Activated naive CD4-positive, alpha-beta T cell treated with Interleukin-2 at 50 U/mL for 16 hours (primary cell): ENCODE measurements around the gene KIF2B.
"Not testable (repeated sequence)": the region's sequence is repeated elsewhere in the genome, so short reads cannot be mapped to it uniquely, and the experiment has no call there.

Experiments
- DNase-seq: peaks from one replicate; pipeline ENCODE4 v3.0.0-alpha.2; 2020

The KIF2B gene, protein sequence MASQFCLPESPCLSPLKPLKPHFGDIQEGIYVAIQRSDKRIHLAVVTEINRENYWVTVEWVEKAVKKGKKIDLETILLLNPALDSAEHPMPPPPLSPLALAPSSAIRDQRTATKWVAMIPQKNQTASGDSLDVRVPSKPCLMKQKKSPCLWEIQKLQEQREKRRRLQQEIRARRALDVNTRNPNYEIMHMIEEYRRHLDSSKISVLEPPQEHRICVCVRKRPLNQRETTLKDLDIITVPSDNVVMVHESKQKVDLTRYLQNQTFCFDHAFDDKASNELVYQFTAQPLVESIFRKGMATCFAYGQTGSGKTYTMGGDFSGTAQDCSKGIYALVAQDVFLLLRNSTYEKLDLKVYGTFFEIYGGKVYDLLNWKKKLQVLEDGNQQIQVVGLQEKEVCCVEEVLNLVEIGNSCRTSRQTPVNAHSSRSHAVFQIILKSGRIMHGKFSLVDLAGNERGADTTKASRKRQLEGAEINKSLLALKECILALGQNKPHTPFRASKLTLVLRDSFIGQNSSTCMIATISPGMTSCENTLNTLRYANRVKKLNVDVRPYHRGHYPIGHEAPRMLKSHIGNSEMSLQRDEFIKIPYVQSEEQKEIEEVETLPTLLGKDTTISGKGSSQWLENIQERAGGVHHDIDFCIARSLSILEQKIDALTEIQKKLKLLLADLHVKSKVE

GRCh38 chr17:53822764-53823163 is at the start of gene KIF2B:
KIF2B (plus strand) TSS chr17:53822927; CDS start chr17:53823034, 107 bp downstream.
- DNase-seq = no peak

DNA sequence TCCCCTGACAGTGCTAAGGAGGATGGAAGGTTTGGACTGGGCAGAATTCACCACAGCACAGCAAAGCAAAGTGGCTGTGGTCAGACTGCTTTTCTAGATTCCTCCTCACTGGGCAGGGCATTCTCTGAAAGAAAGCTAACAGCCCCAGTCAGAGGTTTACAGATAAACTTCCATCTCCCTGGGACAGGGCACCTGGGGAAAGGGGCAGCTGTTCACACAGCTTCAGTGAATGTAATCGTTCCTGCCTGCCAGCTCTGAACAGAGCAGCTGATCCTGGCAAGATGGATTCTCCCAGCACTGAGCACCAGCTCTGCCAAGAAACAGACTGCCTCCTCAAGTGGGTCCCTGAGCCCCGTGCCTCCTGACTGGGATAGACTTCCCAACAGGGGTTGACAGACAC is 42.4 kb upstream of the KIF2B start:
- no peak for DNase-seq

DNA sequence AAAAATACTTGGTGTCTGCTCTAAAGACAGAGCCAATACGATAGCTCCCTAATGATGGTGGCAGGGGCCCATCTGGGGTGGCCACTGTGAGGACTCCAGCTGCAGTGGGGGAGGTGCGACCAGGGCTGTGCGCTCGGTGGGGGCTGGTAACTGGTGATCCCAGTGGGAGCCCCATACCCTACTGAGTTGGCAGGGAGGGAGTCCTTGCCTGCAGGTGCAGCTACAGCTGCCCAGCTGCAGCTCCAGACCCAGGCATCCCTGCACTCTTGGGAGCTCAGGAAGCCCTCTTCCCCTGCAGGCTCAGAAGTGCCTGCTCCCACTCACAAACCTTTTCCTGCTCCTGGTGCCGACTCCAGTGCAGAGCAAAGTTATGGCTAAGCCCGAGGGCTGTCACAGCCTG is 31.2 kb upstream of the KIF2B start:
- DNase-seq = no peak

- DNase-seq = no peak
Observed at GRCh38 chr17:53792451-53792850, 30.3 kb upstream of the KIF2B start.

- DNase-seq = no peak
Observed at GRCh38 chr17:53792997-53793396, 29.7 kb upstream of the KIF2B start.

DNA sequence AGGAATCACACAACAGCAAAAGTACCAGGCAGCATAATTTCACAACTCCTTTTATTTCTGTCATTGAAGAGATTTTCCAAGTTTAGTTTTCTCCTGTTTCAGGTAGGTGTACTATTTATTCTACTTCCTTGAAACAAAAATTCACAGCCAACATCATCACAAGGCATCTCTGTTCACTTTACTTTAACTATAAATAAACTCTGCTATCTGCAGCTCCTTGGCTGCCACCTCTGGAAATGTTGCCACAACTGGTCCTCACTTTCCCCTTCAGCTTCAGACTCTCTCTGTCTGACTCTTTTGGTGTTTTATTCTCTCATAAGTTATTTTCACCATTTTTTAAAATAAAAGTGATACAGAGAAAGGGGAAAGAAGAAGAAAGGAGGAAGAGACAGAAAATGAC is 27.9 kb upstream of the KIF2B start:
- DNase-seq = no peak

GRCh38 chr17:53796642-53797041 is 26.1 kb upstream of the KIF2B start:
- no peak for DNase-seq

DNA sequence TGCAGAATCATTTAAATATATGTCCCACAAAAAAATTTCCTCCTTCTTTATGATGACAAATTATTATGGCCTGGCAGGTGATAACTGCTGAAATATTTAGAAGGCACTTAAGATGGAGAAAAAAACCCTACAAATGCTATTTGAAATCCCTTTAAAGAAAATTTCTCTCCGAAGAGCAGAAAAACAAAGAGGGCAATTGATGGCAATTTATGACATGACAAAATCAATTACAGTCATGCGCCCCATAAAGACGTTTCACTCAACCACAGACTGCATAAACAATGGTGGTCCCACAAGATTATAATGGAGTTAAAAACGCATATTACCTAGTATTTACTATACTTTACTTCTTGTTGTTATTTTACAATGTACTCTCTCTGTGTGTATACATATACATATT is 25.2 kb upstream of the KIF2B start:
- no peak for DNase-seq

- DNase-seq = no peak
Observed at GRCh38 chr17:53804437-53804836, 18.3 kb upstream of the KIF2B start.

DNA sequence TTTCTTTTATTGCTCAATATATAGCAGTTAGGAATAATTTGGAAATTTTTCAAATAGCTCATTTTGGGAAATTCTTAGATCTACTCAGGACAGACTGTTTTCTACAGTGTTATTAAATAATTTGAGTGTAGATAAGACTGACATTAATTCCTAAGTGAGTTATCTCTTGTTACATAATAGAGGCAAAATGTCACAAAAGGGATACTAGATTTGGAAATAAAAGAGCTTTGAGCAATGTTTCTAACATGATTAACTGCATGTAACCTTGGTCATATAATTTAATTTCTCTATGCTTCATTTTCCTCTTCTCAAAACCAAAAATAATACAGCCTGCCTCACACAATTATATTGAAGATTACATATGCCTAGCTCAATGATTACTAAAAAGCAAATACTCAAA is 16.3 kb upstream of the KIF2B start:
- no peak for DNase-seq

DNA sequence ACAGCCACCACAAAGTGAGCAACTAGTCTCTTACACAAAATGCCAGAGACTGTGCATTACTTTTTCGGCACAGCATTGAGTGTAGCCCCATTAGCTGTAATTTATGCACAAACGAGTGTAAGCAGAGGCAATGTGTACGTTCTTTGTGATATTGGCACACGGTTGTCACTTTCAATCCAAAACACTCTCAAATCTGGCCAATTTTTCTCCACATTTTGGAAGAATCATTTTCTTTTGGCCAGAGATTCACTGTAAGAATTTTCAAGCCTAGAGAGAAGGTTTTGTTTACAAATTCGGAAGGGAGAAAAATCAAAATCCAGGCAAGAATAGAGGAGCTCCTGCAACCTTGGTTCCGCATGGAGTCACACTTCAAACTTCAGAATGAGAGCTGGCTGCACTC is 15.4 kb upstream of the KIF2B start:
- DNase-seq = no peak

GRCh38 chr17:53818271-53818670 is 4.5 kb upstream of the KIF2B start:
- no peak for DNase-seq

GRCh38 chr17:53818929-53819328 is 3.8 kb upstream of the KIF2B start:
- no peak for DNase-seq

- no peak for DNase-seq
Observed at GRCh38 chr17:53819956-53820355, 2.8 kb upstream of the KIF2B start.

DNA sequence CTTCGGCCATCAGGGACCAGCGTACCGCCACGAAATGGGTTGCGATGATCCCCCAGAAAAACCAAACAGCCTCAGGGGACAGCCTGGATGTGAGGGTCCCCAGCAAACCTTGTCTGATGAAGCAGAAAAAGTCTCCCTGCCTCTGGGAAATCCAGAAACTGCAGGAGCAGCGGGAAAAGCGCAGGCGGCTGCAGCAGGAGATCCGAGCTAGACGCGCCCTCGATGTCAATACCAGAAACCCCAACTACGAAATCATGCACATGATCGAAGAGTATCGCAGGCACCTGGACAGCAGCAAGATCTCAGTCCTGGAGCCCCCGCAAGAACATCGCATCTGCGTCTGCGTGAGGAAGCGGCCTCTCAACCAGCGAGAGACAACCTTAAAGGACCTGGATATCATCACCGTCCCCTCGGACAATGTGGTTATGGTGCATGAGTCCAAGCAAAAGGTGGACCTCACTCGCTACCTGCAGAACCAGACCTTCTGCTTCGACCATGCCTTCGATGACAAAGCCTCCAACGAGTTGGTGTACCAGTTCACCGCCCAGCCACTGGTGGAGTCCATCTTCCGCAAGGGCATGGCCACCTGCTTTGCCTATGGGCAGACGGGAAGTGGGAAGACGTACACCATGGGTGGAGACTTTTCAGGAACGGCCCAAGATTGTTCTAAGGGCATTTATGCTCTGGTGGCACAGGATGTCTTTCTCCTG is 769 bp downstream of the KIF2B start:
- no peak for DNase-seq

DNA sequence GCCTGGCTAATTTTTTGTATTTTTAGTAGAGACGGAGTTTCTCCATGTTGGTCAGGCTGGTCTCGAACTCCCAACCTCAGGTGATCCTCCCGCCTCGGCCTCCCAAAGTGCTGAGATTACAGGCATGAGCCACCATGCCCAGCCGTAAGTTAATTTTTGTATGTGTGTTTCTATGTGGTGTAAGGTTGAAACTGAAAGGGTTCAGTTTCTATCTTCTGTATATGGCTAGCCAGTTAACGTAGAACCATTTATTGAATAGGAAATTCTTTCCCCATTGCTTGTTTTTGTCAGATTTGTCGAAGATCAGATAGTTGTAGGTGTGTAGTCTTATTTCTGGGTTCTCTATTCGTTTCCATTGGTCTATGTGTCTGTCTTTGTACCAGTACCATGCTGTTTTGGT is 12.0 kb downstream of the KIF2B start:
- DNase-seq = not testable (repeated sequence)

GRCh38 chr17:53837131-53837530 is 14.4 kb downstream of the KIF2B start:
- no peak for DNase-seq

DNA sequence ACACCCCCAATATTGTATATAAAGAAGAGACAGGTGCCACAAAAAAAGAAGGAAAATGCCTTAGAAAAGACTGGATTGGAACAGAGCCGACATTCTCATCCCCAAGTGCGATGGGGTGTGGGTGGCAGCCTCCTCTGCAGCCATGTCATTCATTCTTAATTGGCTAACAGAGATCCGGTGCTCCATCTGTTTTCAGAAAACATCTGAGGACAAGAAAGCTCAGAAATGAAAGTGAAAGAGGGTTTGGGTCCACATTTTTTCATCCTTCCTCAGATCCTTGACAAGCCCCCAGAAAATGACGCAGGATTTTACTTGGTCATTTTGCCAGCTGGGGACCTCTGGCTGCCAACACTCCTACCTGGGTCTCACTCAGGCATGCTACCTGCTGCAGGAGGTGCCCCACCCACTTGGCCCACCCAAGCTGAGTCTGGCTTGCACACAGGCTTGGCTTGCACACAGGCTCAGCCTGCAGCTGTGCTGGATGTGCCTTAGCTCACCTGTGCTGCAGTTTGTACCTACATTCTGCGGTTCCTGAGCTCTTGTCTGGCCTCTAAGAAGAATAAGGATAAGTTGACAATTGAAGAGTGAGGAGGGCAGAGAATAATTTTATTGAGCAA is 21.9 kb downstream of the KIF2B start:
- no peak for DNase-seq

GRCh38 chr17:53871128-53871527 is 48.4 kb downstream of the KIF2B start:
- not testable (repeated sequence) for DNase-seq
